Activated T-cell treated with anti-CD3 and anti-CD28 coated beads, Interleukin-2, amount 50 U/mL, for 4 hours (primary cell): ENCODE data around the gene RAP1GAP2. TPM values are rescaled to one million over a fixed set of nuclear protein-coding genes. Genes with fewer than 3 reads are reported as not detected.
"Not testable (repeated sequence)": the region's sequence is repeated elsewhere in the genome, so short reads cannot be mapped to it uniquely, and the experiment has no call there.

Experiments
- ATAC-seq, 2 donors: fragments of 200-7000 bp; cut with Tn5 transposase; one replicate each; pipeline ENCODE4 v1.10.0; 2021
- DNase-seq: peaks from one replicate; pipeline ENCODE4 v3.0.0-alpha.2; 2020
- H3K27me3 Mint-ChIP-seq: one replicate; pipeline ENCODE4 v1.8.0; 2021; ENCODE audit warnings: low read depth, mixed read lengths
- H3K36me3 Mint-ChIP-seq: one replicate; pipeline ENCODE4 v1.8.0; 2022; ENCODE audit warnings: mixed read lengths; ENCODE audit not compliant: insufficient read depth
- H3K4me1 Mint-ChIP-seq: one replicate; pipeline ENCODE4 v1.8.0; 2021; ENCODE audit warnings: low read depth, mixed read lengths
- H3K4me3 Mint-ChIP-seq: one replicate; pipeline ENCODE4 v1.8.0; 2021; ENCODE audit warnings: mild to moderate bottlenecking, moderate library complexity, mixed read lengths
- H3K9me3 Mint-ChIP-seq: one replicate; pipeline ENCODE4 v1.8.0; 2021; ENCODE audit warnings: mixed read lengths
- total RNA-seq, 3 donors: library from RNA; stranded (reverse); gene quantifications; one replicate each; pipeline ENCODE4 v1.2.1, GENCODE V29; 2021

RAP1GAP2 gene
- total RNA-seq, 3 donors from 2014 or later = 0.29 to 1.6 (median 1.2) TPM

GRCh38 chr17:3030852-3031470, 234.7 kb downstream of the RAP1GAP2 start:
- peaks cover 22% of the 10 kb centered on the region for H3K36me3 Mint-ChIP-seq
- not testable (repeated sequence) for H3K27me3 Mint-ChIP-seq, DNase-seq, H3K4me1 Mint-ChIP-seq, ATAC-seq, H3K4me3 Mint-ChIP-seq, H3K9me3 Mint-ChIP-seq

GRCh38 chr17:3032258-3033247, 236.3 kb downstream of the RAP1GAP2 start:
- Mint-ChIP-seq H3K9me3 (no peaks in the 10 kb centered on the region), H3K4me1 (no peaks in the 10 kb centered on the region), H3K27me3 (no peaks in the 10 kb centered on the region), H3K4me3 (no peak overlapping the region), H3K36me3 (peaks cover 22% of the 10 kb centered on the region)
- no peak for ATAC-seq
- DNase-seq = no peak

GRCh38 chr17:3033248-3033640, 237.0 kb downstream of the RAP1GAP2 start:
- Mint-ChIP-seq H3K27me3 (no peaks in the 10 kb centered on the region), H3K4me3 (no peak overlapping the region), H3K4me1 (no peaks in the 10 kb centered on the region), H3K36me3 (peaks cover 17% of the 10 kb centered on the region), H3K9me3 (no peaks in the 10 kb centered on the region)
- ATAC-seq (no peak), DNase-seq (no peak)

GRCh38 chr17:3033741-3034577, 237.7 kb downstream of the RAP1GAP2 start:
- ATAC-seq (no peak), DNase-seq (no peak)
- no peaks in the 10 kb centered on the region for H3K27me3 Mint-ChIP-seq
- peaks cover 2% of the 10 kb centered on the region for H3K4me1 Mint-ChIP-seq
- no peaks in the 10 kb centered on the region for H3K9me3 Mint-ChIP-seq
- H3K4me3 Mint-ChIP-seq = no peak overlapping the region
- H3K36me3 Mint-ChIP-seq = peaks cover 14% of the 10 kb centered on the region

GRCh38 chr17:3034578-3034920, 238.3 kb downstream of the RAP1GAP2 start:
- ATAC-seq (no peak), DNase-seq (no peak)
- peaks cover 8% of the 10 kb centered on the region for H3K36me3 Mint-ChIP-seq
- no peak overlapping the region for H3K4me3 Mint-ChIP-seq
- no peaks in the 10 kb centered on the region for H3K27me3 Mint-ChIP-seq
- H3K4me1 Mint-ChIP-seq = peaks cover 4% of the 10 kb centered on the region
- no peaks in the 10 kb centered on the region for H3K9me3 Mint-ChIP-seq

GRCh38 chr17:3035256-3035967, 239.2 kb downstream of the RAP1GAP2 start:
- peaks cover 2% of the 10 kb centered on the region for H3K27me3 Mint-ChIP-seq
- H3K4me1 Mint-ChIP-seq = peaks cover 4% of the 10 kb centered on the region
- peaks cover 7% of the 10 kb centered on the region for H3K36me3 Mint-ChIP-seq
- DNase-seq = no peak
- H3K4me3 Mint-ChIP-seq = no peak overlapping the region
- H3K9me3 Mint-ChIP-seq = no peaks in the 10 kb centered on the region
- no peak for ATAC-seq

GRCh38 chr17:3035968-3036280, 239.7 kb downstream of the RAP1GAP2 start:
- Mint-ChIP-seq H3K36me3 (peaks cover 4% of the 10 kb centered on the region), H3K4me3 (no peak overlapping the region), H3K4me1 (peaks cover 4% of the 10 kb centered on the region), H3K9me3 (no peaks in the 10 kb centered on the region), H3K27me3 (peaks cover 2% of the 10 kb centered on the region)
- ATAC-seq (no peak), DNase-seq (no peak)

- DNase-seq (no peak), ATAC-seq (no peak)
- Mint-ChIP-seq H3K4me3 (no peak overlapping the region), H3K36me3 (peaks cover 4% of the 10 kb centered on the region), H3K27me3 (peaks cover 2% of the 10 kb centered on the region), H3K9me3 (no peaks in the 10 kb centered on the region), H3K4me1 (peaks cover 4% of the 10 kb centered on the region)
Observed at GRCh38 chr17:3036800-3037199, 240.6 kb downstream of the RAP1GAP2 start.

GRCh38 chr17:3037259-3037658, 241.0 kb downstream of the RAP1GAP2 start:
- Mint-ChIP-seq H3K4me3 (no peak overlapping the region), H3K27me3 (peaks cover 2% of the 10 kb centered on the region), H3K4me1 (peaks cover 4% of the 10 kb centered on the region), H3K9me3 (no peaks in the 10 kb centered on the region), H3K36me3 (peaks cover 3% of the 10 kb centered on the region)
- ATAC-seq = no peak
- no peak for DNase-seq

GRCh38 chr17:3038941-3039340, 242.7 kb downstream of the RAP1GAP2 start:
- DNase-seq = no peak
- Mint-ChIP-seq H3K4me1 (peaks cover 4% of the 10 kb centered on the region), H3K4me3 (no peak overlapping the region), H3K36me3 (peaks cover 4% of the 10 kb centered on the region), H3K27me3 (peaks cover 2% of the 10 kb centered on the region), H3K9me3 (peaks cover 4% of the 10 kb centered on the region)
- no peak for ATAC-seq

GRCh38 chr17:3039736-3040135, 243.5 kb downstream of the RAP1GAP2 start:
- DNase-seq (no peak), ATAC-seq (no peak)
- Mint-ChIP-seq H3K4me1 (peaks cover 4% of the 10 kb centered on the region), H3K9me3 (peaks cover 4% of the 10 kb centered on the region), H3K27me3 (peaks cover 2% of the 10 kb centered on the region), H3K36me3 (peaks cover 2% of the 10 kb centered on the region), H3K4me3 (peak overlapping the region; percentile 12)

GRCh38 chr17:3040882-3041281, 244.6 kb downstream of the RAP1GAP2 start:
- Mint-ChIP-seq H3K36me3 (peaks cover 2% of the 10 kb centered on the region), H3K4me1 (peaks cover 4% of the 10 kb centered on the region), H3K27me3 (peaks cover 2% of the 10 kb centered on the region), H3K4me3 (no peak overlapping the region), H3K9me3 (peaks cover 4% of the 10 kb centered on the region)
- ATAC-seq (no peak), DNase-seq (no peak)

- DNase-seq = no peak
- ATAC-seq = no peak
- H3K27me3 Mint-ChIP-seq = peaks cover 2% of the 10 kb centered on the region
- no peak overlapping the region for H3K4me3 Mint-ChIP-seq
- H3K4me1 Mint-ChIP-seq = peaks cover 5% of the 10 kb centered on the region
- peaks cover 2% of the 10 kb centered on the region for H3K36me3 Mint-ChIP-seq
- peaks cover 4% of the 10 kb centered on the region for H3K9me3 Mint-ChIP-seq
Observed at GRCh38 chr17:3043737-3044365, 247.6 kb downstream of the RAP1GAP2 start.
